Transverse colon (tissue), 3 donors: ENCODE data around the gene RHOBTB1.

Source experiments
- CTCF ChIP-seq, 5 experiments: fragments of 200-600 bp in 3 of 5; fragments of 450-650 bp in 2 of 5; sonication (generic) in 3 of 5; IDR thresholded peaks; 1 replicate in 2 of 5; 2 replicates in 3 of 5; pipeline ENCODE4 v1.5.1; 2016 to 2017; ENCODE audit warnings: antibody characterized with exemption in 5 of 5, inconsistent platforms in 3 of 5, mild to moderate bottlenecking in 2 of 5, moderate library complexity in 1 of 5
- POLR2A ChIP-seq: fragments of 450-650 bp; IDR thresholded peaks from one replicate; pipeline ENCODE4 v1.6.1; 2016; ENCODE audit warnings: antibody characterized with exemption, mild to moderate bottlenecking, moderate library complexity

DNA sequence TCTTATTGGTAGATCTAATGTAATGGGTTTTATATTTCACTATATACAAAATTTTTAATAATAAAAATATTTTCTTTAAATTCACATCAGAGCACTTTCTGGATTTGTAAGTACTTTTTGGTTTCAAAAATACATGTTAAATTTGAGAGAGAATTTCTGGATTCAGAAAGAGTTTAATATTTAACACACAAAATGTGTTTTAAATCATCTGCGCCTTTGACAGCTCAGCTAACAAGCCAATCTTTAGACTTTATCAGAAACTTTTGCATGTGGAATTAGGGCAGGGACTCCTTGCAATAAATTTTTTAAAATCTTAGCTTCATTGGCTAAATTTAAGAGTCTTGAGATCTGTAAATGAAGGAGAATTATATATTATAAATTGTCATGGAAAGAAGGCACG, 32.7 kb upstream of the RHOBTB1 start:
- TF ChIP-seq POLR2A: no peak
- no peak for TF ChIP-seq CTCF (IDR thresholded peaks at IDR 0.05)
